GM23248 (cell line): ENCODE measurements around the gene PROM2.

ENCODE experiments used
- EZH2 ChIP-seq: fragments of 200-600 bp; sonication (generic); IDR thresholded peaks from 2 replicates; pipeline ENCODE4 v1.6.1; 2018; ENCODE audit warnings: antibody characterized with exemption, mild to moderate bottlenecking; ENCODE audit not compliant: insufficient read depth, poor library complexity, severe bottlenecking
- EZH2phosphoT487 ChIP-seq: fragments of 200-600 bp; sonication (generic); IDR thresholded peaks from 2 replicates; pipeline ENCODE4 v1.6.1; 2018; ENCODE audit warnings: antibody characterized with exemption, moderate library complexity, mild to moderate bottlenecking, low read depth; ENCODE audit not compliant: insufficient read depth

GRCh38 chr2:95234286-95234785 lies 39.9 kb upstream of the PROM2 start:
- TF ChIP-seq EZH2 (no peak), EZH2phosphoT487 (no peak)
